NCI-H146 (cell line): ENCODE results near the gene TMEM72.

Source experiments
- DNase-seq: peaks from one replicate; lab custom pipeline; 2025; lab: John Stamatoyannopoulos, UW

The TMEM72 gene

DNA sequence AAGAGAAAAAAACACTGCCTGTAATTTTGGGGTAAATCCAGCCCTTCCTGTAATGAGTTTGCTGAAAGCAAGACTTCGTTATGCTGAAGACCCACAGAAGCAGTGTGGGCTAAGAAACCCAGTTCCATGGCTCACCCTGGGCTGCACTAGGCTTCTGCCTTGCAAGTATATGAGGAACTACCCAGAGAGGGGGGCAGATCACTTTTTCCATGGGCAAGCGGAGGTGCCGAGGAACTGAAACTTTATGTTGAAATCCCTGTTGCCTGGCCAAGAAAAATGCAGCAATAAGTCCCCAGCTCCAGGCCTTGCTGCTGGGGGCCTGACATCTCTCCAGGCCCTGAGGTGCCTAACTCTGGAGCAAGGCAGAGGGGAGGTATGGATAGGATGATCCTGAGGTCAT lies 57.0 kb downstream of the TMEM72 start:
- no peak for DNase-seq

DNA sequence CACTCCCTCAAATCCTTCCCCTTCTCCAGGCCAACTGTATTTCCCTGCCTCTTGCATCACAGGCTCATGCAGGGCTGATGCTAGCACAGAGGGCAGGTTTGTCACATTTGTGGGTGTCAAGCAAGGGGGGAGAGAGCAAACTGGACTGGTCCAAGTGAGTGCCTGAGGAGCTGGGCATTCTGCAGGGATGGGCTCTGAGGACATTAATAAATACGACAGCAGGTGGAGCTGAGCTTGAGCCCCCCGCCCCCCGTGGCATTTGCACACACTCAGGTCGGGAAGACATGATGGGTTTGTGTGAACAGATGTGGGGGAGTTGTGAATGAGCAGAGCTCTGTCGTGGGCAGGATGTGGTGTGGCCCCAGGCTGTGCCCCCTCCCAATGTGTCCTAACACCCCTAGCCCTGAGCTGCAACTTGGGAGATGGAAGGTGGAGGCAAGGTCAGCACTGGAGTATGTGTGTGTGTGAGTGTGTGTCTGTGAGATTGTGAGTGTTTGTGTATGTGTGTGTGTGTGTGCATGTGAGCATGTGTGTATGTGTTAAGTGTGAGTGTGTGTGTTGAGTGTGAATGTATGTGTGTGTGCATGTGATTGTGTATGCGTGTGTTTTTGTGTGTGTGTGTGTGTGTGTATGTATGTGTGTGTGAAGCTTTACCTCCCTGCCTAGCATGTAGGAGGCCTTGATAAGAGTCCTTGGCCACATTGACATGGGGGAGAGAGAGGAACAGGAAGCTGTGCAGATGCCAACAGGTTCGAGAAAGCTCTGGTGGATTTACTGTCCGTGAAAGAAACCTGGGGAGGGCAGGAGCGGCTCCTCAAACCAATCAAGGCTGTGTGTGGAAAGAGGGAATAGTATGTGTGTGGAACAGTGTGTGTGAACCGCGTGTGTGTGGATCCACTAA lies 57.6 kb downstream of the TMEM72 start:
- DNase-seq, result no peak

DNA sequence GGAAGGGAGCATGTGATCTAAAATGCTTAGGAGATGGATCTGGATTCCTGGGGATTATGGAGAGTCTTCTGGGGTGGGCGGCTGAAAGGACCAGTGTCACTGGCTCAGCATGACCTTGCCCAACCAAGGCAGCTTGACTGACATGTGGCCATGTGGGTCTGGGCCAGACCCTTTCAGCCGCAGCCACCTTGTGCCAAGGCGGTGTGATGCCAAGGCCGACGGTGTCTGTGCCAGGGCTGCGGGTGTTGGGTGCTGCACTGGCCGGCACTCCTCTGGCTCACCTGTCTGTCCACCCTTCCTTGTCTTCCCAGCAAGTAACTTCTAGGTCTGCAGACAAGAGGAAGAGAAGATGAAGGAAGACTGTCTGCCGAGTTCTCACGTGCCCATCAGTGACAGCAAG lies 58.7 kb downstream of the TMEM72 start:
- DNase-seq, result no peak

DNA sequence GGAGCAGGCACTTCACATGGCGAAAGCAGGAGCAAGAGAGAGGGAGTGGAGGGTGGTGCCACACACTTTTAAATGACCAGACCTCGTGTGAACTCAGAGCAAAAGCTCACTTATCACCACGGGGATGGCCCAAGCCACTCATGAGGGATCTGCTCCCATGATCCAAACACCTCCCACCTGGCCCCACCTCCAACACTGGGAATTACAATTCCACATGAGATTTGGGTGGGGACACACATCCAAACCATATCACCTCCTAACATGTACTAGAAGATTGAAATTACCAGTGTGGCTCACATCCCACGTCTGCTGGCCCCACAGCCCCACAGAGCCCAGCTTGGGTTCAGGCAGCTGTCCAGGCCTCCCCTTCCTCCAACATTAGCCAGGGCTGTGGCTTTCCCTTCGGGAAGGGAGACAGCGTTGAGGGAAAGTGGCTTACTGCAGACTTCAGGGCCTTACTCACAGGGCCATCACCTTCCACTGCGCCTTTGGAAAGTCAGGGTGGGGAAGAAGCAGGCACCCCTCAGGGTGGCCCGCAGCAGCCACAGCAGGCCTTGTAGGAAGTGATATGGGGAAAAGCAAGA lies 59.8 kb downstream of the TMEM72 start:
- no peak for DNase-seq

DNA sequence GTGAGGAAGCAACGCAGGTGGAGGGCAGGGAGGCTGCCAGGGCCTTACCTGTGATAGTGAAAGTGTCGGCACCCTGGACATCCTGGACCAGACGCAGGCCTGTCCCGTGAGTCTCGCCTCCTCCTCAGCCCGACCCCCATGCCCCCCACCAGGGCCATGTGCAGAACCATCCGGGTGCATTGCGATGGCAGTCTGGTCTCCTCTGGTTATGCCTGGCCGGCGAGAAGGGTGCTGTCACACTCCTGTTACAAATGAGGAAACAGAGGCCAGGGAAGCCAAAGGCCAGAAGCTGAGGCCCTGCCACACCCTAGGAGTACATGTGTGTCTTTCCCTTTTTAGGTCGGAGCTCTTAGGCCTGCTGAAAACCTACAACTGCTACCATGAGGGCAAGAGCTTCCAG lies 60.3 kb downstream of the TMEM72 start:
- DNase-seq, result no peak

DNA sequence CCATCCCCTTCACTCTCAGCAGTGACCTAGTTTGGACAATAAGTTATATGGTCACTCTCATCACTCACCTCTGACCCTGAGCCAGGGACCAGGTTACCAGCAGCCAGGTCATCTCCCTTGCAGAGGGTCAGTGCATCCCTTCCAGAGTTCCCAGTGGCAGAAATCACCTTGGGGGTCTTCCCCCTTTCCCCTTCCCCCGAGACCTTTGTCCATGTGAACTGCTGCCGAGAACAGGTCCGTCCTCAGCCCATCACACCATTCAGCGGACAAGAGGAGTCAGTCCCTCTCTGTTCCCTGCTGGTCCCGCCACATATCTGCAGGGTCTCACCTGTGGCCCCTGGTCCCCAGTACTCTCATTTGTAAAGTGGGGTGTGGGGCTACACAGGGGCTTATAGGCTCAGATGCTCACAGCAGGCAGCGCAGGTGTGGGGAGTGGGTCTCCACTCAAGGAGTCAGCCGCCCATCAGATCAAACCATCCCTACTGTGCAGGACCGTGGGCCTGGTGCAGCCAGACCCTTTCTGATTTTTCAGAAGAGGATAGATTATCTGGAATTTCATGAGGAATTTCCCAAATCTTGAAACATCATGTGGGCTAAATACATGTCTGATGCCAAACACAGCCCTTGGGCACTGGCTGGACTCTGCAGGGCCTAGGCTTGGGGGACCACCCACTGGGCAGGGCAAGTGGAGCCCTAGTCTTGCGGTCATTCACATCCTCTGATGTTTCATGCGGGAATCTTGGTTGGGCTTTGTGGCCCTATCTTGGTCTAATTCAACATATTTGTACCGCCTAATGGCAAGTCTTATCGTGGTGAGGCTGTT lies 61.0 kb downstream of the TMEM72 start:
- DNase-seq, result no peak

DNA sequence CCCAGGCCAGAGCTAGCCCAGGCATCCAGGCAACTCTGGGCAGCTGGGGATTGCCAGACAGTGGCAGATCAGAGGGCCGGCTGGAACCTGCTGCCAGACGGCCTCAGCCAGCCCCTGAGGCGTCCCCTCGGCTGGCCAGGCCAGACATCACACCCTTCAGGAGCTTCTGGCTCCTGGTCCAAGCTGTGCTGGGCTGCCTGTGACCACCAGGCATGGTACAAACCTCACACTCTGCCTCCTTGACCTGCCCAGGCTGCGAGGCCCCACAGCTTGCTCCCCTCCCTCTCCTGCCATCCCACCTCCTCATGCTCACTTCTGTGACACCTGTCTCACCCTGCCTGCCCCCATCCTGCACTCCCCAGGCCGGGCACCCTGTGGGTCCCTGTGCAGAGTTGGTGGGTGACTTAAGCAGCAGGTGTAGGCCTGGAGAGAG lies 61.8 kb downstream of the TMEM72 start:
- DNase-seq, result no peak

DNA sequence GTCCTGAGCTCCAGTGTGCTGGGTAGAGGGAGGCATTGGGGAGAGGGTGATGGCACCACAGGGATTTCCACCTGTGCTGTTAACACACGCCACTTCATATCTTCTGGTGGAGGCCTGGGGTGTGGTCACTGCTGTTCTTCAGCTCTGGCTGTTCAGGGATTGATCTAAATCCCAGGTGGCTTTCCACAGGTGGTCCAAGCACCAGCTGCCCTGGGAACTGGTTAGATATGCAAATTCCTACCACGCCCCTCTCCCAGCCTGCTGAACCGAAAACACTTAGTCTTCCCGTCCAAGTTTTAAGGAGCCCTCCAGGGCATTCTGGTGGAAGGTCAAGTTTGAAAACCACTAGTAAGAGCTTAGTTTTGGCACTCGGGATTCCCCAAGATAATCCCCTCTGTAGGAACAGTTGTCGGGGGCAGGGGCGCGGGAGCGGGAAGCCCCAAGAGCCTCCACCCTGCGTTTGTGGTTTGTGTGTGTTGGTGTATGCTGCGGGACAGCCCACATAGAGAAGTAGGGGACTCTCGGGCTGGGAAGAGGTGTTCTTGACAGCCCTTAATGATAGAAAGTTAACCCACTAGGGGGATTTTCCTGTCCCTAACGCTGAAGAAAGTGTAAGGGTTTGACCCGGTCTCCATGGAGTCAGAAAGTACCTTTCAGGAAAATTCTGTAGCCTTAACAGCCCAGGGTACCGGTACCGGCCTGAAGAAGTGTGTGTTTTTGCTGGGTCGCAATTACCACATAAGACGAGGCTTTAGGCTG lies 62.4 kb downstream of the TMEM72 start:
- DNase-seq, result peak; percentile 88

DNA sequence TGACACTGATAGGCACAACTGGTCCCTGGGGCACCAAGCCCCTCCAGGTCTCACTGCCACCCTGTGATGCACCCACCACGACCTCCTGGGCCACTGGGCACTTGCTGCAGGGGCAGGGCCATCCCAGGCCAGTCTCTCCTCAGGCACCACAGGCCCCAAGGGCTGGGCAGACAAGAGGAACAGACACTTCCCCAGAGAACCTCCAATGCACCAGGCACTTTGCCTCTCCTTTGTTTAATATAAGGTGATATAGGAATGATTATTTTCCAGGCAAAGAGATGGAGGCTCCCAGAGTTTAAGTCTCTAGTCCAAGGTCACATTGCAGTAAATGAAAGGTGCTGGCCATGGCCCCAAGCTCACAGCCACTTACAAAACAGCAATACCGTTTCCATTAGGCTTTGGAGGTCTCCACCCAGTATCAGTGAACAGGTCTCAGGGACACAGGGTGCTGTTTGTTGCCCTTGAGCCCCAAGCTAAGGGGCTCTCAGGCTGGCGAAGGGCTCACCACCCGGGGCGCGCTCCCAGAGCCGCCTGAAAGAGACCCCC lies 63.0 kb downstream of the TMEM72 start:
- DNase-seq, result no peak

DNA sequence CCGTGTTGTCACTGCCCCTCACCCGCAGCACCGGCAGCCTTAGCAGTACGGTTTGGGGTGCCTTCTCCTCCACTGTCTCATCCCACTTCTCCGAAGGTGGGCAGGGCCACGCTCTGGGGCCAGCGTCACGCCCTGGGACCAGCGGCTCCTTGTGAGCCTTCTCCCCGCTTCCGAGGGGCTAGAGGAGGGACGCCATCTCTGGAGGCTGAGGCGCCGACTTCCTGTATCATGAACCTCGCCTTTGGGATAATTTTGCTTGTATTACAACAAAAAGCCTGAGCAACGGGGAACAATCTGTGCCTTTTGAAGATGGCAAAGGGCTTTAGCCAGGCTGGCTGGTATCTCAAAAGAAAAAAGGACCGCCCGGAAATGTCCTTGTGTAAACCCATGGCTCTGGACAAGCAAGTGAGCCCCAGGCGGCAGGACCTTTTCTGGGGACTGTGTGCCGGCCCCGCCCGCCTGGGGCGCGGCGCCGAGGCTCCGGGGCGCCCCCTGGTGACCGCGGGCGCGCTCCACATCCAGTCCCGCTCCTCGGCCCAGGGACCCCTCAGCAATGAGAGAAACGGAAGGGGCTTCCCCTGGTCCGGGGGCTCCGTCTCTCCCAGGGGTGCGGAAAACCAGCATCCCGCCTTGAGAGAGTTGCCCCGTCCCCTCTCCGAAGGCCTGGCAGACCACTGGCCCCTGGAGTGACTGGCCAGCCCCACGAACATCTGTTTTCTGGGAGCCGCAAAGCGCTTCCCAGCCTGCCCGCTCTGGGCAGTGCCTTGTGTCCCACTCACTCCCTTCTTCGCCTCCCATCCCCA lies 63.7 kb downstream of the TMEM72 start:
- peak; percentile 76 for DNase-seq

DNA sequence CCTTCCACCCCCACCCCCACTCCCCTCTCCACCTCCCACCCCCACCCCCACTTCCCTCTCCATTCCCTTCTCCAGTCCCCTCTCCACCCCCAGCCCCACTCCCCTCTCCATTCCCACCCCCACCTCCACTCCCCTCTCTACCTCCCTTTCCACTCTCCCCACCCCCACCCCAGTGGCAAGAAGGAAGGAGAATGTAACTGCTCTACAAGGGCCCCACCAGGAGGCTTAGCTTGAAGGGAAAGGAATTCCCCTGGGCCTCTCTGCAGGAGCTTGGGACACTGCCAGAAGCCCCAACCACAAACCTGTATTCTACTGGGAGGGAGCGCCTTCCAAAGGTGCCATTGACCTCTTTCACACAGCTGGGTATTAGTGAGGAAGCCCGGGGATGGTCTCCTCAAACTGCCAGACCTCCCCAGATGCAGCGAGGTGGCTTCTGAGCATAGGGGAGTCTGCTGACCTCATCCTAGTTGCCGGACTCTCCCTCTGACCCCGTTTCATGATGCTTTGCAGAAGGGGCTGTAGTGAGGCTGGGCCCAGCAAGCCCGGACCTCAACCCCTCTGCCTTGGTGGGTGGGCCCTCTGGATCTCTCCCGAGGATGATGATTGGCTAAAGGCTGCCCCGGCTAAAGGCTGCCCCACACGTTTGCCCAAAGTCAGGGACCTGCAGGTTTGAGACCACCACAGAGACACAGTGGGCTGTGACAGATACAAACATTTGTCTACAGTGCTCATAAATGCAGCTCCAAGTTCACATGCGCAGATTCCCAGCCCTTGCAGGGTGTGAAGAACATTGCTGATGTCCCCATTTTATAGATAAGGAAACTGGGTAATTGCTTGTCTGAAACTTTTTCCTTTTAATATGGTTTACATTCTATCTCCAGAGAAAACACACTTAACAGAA lies 64.5 kb downstream of the TMEM72 start:
- DNase-seq, result peak; percentile 48

DNA sequence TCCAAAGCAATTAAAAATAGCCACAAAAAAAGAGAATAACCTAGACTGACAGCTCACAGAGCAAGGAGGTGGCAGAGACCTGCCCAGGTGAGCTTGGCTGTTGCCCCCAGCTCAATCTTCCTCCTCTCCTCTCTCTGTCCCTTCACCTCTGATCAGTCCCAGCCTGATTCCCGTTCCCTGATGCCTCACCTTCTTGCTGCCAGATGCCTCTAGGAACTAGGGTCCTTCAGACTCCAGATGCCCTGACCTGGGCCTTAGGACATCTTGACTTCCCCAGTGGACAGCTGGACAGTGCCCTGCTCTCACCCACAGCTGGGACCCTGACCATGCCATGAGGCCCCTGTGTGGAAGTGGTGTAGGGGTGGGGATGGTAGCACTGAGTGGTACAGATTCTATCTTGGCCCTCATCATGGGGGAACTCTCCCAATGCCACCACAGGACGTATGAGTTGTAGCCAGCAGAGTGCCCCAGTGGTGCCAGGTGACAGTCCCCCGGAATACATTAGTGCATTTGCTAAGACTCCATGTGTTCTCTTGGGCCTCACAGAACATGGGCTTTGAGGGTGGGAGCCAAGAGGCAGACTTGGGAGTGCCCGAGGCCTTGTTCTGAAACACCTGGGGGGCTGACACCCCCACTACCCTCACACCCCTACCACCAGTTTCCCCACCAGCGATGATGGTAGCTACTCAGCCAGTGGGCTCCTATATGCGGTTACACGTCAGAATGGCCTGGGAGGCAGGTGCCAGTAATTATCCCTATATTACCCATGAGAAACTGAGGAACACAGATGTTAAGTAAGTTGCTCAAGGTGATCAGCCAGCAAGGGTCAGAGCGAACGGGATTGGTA lies 65.4 kb downstream of the TMEM72 start:
- no peak for DNase-seq

DNA sequence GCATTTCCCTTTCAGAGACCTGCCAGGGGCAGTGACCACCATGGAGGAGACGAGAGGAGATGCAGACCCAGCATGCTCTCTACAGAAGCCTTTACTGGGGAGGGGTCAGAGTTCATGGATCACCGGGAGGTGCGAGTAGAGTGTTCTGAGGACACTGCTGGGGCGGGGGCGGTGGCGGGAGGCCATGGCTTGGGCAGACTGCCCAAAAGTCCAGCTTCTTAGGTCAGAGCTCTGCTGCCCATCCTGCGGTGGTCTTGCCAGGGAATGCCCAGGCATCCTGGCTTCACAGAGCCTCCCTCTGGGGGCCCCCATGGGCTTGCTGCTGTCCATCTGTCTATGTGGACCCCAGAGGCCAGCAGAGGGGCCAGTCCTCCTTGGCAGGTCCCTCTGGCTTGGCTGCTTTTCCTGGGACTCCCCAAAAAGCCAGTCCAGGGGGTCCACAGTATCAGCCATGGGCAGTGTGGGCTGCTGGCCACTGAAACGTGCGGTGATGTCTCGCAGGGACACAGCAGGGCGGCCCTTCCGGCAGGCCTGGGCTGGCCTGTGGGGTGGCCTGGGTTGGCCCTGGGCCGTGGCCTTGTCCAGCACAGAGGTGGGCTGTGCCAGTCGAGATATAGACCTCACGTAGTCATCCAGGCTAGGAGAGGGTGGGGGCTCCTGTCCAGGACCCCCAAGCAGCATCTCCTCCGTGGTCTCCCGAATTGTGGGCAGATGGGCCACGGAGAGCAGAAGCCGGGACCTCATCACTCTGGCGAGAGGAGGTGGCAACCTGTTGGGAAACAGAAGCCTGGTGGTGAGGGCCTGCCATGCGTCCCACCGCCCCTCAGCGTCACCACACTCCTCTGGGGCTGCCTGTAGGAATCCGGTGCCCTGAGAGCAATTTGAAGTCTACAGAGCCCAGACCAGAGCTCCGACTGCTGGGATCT lies 66.4 kb downstream of the TMEM72 start:
- no peak for DNase-seq

DNA sequence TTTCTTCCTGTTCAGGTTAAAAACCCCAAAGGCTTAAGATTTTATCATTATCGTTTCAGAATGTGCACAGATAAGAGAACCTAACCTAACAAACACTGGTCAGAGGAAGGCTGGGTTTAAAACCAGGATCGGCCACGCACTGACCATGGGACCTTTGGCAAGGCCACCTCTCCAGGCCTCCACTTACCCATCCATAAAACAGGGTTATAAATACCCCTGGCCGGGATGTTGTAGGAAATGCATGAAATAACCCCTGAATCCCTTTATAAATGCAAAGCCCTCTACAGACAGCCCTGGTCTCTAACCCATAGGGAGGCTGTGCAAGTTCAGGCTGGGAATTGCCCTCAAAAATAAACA lies 67.1 kb downstream of the TMEM72 start:
- no peak for DNase-seq

DNA sequence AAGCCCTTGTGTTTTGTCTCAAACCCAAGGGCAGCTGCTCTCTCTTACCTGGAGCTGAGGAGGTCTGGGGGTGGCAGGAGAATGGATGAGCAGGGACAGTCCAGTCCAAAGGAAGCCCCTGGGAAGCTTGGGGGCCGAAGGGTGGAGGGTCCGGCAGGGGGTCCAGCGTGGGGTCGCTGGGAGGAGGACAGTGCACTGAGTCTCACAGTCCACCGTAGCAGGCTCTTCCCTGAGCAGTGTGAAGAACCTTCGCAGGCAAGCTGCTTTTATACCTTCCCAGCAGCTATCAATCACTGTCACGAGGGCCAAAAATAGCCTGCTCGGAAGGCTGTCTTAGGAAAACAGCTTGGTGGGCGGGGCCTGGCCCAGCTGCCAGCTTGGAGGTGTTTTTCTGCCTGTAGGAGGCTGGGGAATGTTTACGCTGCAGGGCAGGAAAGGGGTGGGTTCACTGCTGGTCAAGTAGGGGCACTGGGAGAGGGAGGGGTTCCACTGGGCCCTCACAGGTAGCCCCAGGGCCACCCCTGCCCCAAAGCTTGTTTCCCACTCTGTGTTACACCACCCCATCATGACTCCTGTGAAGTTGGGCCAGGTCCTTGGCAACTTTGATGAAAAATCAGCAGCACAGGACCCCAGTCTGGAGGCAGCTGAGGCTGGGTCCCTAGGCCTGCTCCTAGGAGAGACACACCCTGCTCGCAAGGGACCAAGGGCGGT lies 67.6 kb downstream of the TMEM72 start, which contains the start of gene DEPP1:
DEPP1 (minus strand) TSS at position 240 of the 711 bp plus-strand sequence. CDS start 779 bp downstream, outside the sequence.
- peak; percentile 96 for DNase-seq

DNA sequence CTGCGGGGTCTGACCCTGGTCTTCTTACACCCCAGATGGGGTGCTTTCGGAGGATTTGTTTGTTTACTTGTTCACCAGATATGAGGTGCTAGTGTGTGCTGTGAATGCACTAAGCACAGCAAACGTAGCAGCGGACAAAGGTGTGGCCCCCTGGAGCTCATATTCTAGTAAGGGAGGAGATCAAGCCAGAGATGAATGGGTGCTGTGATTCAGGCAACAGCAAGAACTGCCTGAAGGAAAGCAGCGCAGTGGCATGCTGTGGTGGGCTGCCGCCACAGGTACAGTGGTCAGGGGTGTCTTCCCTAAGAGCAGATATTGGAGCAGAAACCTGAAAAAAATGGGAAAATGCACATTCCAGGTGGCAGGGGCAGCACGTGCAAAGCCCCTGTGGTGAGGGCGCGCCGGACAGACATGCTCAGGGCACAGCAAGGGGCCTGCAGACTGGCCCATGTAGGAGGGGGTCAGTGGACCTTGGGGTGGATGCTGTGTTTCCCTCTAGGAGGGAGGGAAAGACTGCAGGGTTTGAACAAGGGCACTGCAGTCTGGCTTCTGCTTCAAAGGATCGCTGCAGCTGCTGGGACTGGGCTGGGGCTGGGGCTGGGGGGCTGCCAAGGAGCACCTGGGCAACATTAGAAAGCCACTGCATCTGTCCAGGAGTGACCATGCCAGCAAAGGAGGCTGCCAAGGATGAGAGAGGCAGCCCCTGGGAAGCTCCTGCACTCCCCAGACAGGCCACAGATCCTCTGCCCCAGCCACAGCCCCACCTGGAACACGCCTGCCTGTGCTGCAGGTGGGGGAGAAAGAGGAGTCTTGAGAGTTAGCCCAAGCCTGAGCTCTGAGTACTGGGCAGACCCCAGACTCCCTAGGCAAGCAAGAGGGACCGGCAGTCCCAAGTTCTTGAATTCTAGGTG lies 68.4 kb downstream of the TMEM72 start:
- peak; percentile 62 for DNase-seq
